ENCODE measurements around the gene AOPEP.

Gene AOPEP

DNA sequence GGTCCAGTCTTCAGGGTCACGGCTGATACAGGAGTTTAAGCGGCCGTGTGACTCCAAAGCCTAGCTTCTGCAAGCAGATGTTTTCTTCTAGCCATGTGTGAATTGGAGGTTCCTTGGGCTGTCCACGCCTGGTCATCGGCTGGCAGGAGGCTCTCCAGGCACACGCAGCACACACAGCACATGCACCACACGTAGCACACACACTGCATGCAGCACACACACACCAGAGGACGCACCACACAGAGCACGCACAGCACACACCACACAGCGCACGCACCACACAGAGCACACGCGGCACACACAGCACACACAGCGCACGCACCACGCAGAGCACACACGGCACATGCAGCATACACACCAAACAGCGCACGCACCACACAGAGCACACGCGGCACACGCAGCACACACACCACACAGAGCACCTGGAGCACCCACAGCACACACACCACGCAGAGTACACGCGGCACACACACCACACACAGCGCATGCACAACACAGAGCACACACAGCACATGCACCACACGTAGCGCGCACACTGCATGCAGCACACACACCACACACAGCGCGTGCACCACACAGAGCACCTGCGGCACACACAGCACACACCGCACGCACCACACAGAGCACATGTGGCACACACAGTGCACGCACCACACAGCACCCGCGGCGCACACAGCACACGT, 356.7 kb downstream of the AOPEP start:
- DNase-seq (ENCODE audit: low read depth, low spot score) = no peak

DNA sequence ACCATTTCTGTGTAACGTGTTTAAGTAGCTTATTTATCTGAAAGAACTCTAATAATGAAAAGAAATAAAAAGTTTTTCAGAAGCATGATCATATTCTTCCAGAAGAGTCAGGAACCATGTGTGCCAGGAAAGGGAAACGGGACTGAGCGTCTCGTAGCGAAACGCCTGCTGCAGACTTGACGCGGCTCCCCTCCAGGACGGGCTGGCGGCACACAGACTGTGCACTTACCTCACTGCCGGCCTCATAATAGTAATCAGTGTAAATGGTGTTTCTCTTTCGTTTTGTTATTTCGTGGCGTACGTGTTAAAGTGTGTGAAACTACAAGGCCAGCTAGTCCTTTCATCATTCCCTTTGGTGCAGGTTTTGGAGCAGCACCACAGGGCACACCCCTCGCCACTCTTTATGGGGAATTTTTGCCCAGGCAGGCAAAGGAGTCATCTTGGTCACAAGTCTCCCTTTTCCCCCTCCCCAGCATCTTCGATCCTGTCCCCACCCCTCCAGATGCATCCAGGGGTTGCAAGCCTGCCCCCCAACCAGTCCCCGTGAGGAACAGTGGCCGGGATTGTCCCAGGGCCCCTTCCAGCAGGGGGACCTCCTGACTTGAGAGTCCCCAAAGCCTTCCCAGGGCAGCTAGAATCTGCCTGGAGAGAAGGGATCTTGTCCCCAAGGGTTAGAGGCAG, 357.9 kb downstream of the AOPEP start:
- no peak for DNase-seq (ENCODE audit: low read depth, low spot score)

GRCh38 chr9:95085036-95085770, 358.7 kb downstream of the AOPEP start:
- DNase-seq (ENCODE audit: low read depth, low spot score) = no peak

- DNase-seq (ENCODE audit: low read depth, low spot score) = no peak
Measured at GRCh38 chr9:95085861-95086563, 359.5 kb downstream of the AOPEP start.

DNA sequence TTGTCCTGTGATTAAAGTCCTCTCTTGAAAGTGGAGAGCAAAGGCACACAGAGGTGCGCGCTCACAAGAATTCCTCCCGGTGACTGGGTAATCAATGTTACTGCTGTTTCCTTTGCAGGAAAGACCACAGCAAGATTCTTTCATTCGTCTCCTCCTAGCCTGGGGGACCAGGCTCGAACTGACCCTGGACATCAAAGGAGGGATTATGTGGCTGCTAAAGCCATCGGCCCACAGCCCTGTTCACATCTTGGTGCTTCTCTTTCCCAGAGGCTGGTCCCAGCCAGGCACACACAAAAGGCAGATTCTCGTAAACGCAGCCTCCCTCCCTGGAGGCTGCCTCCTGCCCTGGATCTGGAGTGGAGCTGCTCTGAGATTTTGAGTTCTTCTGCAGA, 360.1 kb downstream of the AOPEP start:
- DNase-seq (ENCODE audit: low read depth, low spot score) = no peak

GRCh38 chr9:95087659-95088242, 361.3 kb downstream of the AOPEP start:
- DNase-seq (ENCODE audit: low read depth, low spot score) = no peak

DNA sequence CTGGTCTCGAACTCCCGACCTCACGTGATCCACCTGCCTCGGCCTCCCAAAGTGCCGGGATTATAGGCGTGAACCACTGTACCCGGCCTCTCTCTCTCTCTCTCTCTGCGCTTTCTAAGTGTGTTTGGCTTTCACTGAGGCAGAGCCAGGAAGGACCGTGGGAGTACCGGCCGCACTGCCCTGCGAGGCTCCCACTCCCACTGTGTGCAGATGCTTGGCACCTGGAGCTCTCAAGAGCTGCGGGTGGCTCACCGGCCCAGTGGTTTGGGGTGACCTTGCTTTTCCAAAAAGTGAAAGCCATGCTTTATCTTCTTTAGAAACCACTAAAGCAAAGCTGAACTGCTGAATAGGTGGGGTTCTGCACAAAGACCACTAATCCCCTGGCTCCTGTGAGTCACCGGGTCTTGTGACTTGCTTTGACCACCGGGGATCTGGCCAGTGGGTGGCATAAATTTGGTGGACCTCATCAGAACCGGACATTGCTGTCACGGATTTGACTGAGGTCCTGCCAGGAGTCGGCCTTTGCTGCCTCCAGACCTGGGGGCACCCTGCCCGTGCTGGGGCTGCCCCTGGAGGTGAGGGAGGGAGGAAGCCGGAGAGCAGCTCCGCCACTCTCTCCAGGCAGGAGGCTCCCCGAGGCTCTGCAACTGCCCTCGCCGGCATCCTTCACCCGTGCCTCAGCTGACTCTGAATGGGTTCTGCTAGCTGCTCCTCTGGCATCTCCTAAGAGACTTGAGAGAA, 362.1 kb downstream of the AOPEP start:
- no peak for DNase-seq (ENCODE audit: low read depth, low spot score)

DNA sequence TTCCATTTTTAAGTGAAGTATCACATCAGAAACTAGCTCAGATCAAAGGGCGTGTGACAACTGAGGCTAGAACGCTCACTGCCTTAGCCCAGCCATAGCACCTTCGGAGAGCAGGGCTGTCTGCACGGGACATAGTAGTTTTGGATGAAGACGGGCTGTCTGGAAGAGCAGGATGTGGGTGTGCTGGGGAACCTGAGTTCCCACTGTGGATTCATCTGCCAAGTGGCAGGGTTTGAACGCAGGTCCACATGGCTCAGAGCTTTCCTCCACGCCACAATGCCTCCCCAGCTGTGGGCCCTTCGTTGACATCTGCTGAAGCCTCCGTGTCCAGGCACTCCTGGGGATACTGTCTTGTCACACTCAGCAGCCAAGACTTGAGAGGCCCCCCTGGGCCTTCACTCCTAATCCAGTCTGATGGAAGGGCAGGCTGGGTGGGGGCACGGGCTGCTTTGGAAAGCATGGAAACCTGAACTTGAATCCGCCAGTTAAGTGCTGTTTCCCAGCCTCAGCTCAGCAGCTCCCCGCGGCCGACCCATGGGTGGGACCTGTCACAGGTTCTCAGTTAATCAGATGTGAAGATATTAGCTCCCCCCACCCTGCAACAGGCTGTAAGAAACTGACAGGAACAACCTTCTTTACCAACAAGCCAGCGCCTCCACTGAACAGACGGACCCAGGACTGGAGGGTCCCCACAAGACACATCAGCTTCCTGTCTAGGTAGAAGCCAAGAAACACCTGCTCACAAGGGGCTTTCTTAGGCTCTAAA, 362.9 kb downstream of the AOPEP start:
- no peak for DNase-seq (ENCODE audit: low read depth, low spot score)

DNA sequence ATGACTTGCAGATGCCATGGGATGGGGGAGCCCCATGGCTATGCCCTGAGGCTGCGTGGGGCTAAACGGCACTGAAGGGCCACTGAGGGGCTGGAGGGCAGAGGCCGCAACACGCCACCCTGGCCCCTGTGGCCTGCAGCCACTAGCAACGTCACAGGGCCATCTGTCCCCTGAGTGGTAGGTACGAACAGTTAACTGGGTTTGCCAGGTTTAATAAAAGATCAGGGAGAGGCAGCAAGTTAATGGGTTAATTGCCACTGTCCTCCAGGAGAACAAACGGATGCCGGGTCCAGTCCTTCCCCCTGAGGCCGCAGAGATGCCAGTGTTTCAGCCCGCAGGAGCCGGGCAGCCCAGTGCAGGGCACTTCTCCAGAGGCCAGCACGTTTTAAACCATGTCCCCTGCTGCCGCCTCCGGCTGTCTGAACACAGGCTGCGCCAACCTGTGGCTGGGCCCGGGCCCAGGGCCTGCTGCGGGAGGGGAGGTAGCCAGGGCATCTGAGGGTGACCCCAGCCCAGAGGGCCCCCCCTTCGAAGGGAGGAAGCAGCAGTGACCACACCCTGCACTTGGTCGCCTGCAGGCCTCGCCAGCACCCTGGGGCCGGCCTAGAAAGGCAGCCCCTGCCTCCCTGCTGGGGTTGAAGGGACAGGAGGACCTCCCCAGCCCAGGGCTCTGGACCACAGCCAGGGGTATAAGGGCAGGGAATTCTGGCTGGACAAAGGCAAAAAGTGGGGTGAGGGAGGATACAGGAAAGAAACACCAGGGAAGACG, 363.7 kb downstream of the AOPEP start:
- no peak for DNase-seq (ENCODE audit: low read depth, low spot score)

- no peak for DNase-seq (ENCODE audit: low read depth, low spot score)
Measured at GRCh38 chr9:95090871-95091577, 364.5 kb downstream of the AOPEP start.

- DNase-seq (ENCODE audit: low read depth, low spot score) = no peak
Measured at GRCh38 chr9:95091601-95092261, 365.2 kb downstream of the AOPEP start.

DNA sequence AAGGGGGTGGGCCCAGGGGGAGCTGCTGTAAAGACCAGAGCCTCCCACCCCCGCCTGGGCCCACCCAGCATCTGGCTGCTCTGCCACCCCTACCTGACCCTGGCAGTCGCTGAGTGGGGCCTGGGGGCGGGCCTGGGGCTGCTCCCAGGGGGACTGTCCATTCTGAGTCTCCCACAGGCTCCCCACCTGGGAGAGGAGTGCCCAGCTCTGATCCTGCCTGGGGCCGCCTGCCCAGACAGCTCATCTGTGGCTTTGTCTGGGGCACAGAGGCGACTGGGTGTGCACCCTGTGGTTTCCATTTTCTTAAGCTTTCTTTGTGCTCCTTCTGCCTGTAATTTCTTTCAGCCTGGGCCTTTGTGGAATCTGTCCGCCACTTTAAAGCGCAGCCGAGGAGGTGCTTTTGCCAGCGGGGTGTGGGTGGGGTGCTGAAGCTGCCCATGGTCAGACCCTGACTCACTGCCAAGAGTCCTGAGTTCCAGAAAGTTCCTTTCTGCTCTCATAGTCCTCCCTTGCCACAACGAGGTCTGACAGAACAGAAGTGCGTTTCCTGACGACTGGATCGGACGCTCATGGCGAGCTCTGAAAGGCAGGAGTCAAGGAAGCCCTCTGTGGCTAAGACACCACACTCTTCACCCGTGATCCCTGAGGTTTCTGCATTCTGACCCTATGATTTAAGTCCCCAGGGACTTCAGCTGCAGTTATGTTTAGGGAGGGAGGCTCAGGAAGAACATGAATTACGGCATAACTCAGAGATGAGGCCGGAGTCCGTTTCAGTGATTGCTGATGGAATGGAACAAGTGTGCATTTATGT, 366.0 kb downstream of the AOPEP start:
- DNase-seq (ENCODE audit: low read depth, low spot score) = no peak

DNA sequence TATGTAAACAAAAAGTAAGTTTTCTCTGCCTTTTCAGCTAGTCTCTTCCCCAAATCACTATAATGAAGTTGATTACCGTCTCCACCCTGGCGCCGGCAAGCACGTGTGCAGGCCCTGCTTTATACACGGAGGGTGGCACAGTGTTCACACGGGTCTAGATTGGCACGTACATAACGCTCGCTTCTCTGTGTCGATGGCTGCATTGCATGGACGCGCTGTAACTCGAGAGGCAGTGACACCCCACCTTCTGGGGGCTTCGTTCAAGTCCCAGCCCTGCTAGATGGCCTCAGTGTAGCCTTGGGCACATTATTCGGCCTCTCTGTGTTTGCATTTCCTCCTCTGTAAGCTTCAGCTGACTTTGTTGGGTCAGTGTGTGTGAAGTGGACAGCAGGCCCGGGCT, 367.1 kb downstream of the AOPEP start:
- DNase-seq (ENCODE audit: low read depth, low spot score) = no peak

GRCh38 chr9:95094002-95094401, 367.5 kb downstream of the AOPEP start:
- DNase-seq (ENCODE audit: low read depth, low spot score) = no peak

- DNase-seq (ENCODE audit: low read depth, low spot score) = no peak
Measured at GRCh38 chr9:95095641-95096355, 369.3 kb downstream of the AOPEP start.

DNA sequence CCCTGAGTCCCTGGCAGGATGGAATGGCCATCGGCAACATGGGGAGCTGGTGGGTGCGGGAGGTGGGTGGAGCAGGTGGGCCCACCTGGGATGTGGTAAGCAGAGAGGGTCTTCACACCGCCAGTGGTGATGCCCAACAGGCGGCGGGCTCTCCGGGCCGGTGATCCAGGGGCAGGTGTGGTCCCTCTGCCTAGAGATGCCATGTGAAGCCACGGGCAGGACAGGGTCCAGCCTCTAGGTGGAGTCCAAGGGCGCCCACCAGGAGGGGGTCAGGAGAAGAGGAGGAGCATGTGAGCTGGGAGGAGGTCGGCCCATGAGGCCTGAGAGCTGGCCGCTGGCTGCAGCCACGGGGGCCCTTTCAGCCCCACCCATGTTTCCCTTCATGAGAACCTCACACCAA, 369.9 kb downstream of the AOPEP start:
- no peak for DNase-seq (ENCODE audit: low read depth, low spot score)

DNA sequence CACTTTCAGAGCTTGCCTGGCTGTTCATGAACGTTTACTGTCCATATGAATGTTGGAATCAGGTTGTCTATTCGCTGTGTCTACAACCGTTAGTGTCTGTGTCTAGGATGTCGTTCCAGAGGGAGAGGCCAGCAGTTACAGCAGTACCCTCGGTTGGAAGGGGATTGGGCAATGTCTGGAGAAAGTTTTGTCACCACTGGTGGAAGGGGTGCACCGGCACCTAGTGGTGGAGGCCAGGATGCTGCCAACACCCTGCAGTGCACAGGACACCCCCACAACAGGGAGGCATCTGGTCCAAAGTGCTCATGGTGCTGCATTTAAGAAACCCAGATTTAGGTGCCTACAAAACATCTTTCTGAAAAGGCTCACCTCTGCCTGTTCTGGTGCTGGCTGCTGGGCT, 370.3 kb downstream of the AOPEP start:
- no peak for DNase-seq (ENCODE audit: low read depth, low spot score)

Measured in activated naive CD8-positive, alpha-beta T cell treated with anti-CD3 and anti-CD28 coated beads, Interleukin-2, amount 50 U/mL, for 16 hours (primary cell).